OCI-LY7 (cell line): ENCODE measurements around the gene CA11. TPM values are rescaled to one million over a fixed set of nuclear protein-coding genes. Genes with fewer than 3 reads are reported as not detected.

ENCODE experiments used
- BruUV-seq: library from RNA; stranded (reverse); fragments of 400-500 nt; replicated peaks from 2 replicates; lab custom pipeline; 2021; lab: Mats Ljungman, UMichigan
- CTCF ChIA-PET: fragments of 300-600 bp; sonication (Branson Sonifier 250); formaldehyde crosslinking; loops from one replicate; lab custom pipeline; 2022; ENCODE audit warnings: antibody characterized with exemption; ENCODE audit not compliant: unreplicated experiment; lab: Charles Lee
- POLR2A ChIA-PET: fragments of 300-600 bp; sonication (Branson Sonifier 250); formaldehyde crosslinking; loops from one replicate; lab custom pipeline; 2022; ENCODE audit warnings: antibody characterized with exemption; lab: Charles Lee
- DNase-seq: peaks from one replicate; pipeline ENCODE4 v3.0.0-alpha.2; 2015; ENCODE audit warnings: low spot score
- H2AFZ ChIP-seq: fragments of 200-600 bp; sonication (generic), shearing (Covaris generic); 2 replicates; pipeline ENCODE4 v1.6.1; 2014; ENCODE audit warnings: mild to moderate bottlenecking, antibody characterized with exemption, low read length, moderate library complexity
- H3K27ac ChIP-seq: fragments of 200-600 bp; sonication (generic); 2 replicates; pipeline ENCODE4 v1.5.1; 2014; ENCODE audit warnings: mixed run types, low read depth, mild to moderate bottlenecking, moderate library complexity, low read length, inconsistent platforms; ENCODE audit not compliant: poor library complexity, severe bottlenecking
- H3K36me3 ChIP-seq: fragments of 200-600 bp; sonication (generic); 2 replicates; pipeline ENCODE4 v1.6.1; 2014; ENCODE audit warnings: mild to moderate bottlenecking, antibody characterized with exemption, low read length, moderate library complexity, mixed read lengths; ENCODE audit not compliant: insufficient read depth
- H3K4me1 ChIP-seq: fragments of 200-600 bp; sonication (generic); 2 replicates; pipeline ENCODE4 v1.5.1; 2014; ENCODE audit warnings: mild to moderate bottlenecking, low read length; ENCODE audit not compliant: insufficient read depth, poor library complexity, severe bottlenecking
- H3K4me2 ChIP-seq: fragments of 200-600 bp; sonication (generic); 2 replicates; pipeline ENCODE4 v1.6.1; 2014; ENCODE audit warnings: mild to moderate bottlenecking, low read length
- H3K4me3 ChIP-seq: fragments of 200-600 bp; sonication (generic); 2 replicates; pipeline ENCODE4 v1.5.1; 2014; ENCODE audit warnings: mild to moderate bottlenecking, low read depth, low read length; ENCODE audit not compliant: poor library complexity, severe bottlenecking
- H3K79me2 ChIP-seq: fragments of 200-600 bp; sonication (generic); 2 replicates; pipeline ENCODE4 v1.6.1; 2016; ENCODE audit warnings: low read depth, mild to moderate bottlenecking, low read length, moderate library complexity, mixed read lengths; ENCODE audit not compliant: insufficient read depth
- H3K9me2 ChIP-seq: fragments of 200-600 bp; sonication (generic); 2 replicates; pipeline ENCODE4 v1.6.1; 2016; ENCODE audit warnings: mild to moderate bottlenecking, low read length, mixed read lengths; ENCODE audit not compliant: insufficient read depth
- H3K9me3 ChIP-seq: fragments of 200-600 bp; sonication (generic); 2 replicates; pipeline ENCODE4 v1.6.1; 2014; ENCODE audit warnings: mild to moderate bottlenecking, mixed run types, low read length, mixed read lengths
- H4K20me1 ChIP-seq: fragments of 200-600 bp; sonication (generic); 2 replicates; pipeline ENCODE4 v1.6.1; 2014; ENCODE audit warnings: mild to moderate bottlenecking, antibody characterized with exemption, low read length, moderate library complexity, mixed read lengths; ENCODE audit not compliant: insufficient read depth
- EZH2phosphoT487 ChIP-seq: fragments of 200-600 bp; sonication (generic); IDR thresholded peaks from 2 replicates; pipeline ENCODE4 v1.6.1; 2018; ENCODE audit warnings: low read depth, borderline replicate concordance, mild to moderate bottlenecking, mixed run types, antibody characterized with exemption, low read length, moderate library complexity, mixed read lengths
- intact Hi-C: fragments of 100-400 bp; cut with micrococcal nuclease; formaldehyde crosslinking; loops from one replicate; pipeline ENCODE4 v1.10.0; 2022; ENCODE audit not compliant: unreplicated experiment
- total RNA-seq, 2 experiments: library from RNA; depleted of rRNA in 1 of 2; stranded (reverse); fragments of >200 nt in 1 of 2; shearing (Covaris generic) in 1 of 2; gene quantifications; 2 replicates each; pipeline ENCODE4 v1.2.3, GENCODE V29; 2014 to 2022
- TF ChIP-seq, protein P1 (sequence below): fragments of 200-600 bp; sonication (generic); conservative IDR thresholded peaks from 2 replicates; pipeline ENCODE4 v1.5.1; 2014; ENCODE audit warnings: mild to moderate bottlenecking, antibody characterized with exemption, low read length, moderate library complexity, mixed read lengths

The CA11 gene
- total RNA-seq, 2 experiments from 2014 or later = 2.5 to 10.8 TPM

DNA sequence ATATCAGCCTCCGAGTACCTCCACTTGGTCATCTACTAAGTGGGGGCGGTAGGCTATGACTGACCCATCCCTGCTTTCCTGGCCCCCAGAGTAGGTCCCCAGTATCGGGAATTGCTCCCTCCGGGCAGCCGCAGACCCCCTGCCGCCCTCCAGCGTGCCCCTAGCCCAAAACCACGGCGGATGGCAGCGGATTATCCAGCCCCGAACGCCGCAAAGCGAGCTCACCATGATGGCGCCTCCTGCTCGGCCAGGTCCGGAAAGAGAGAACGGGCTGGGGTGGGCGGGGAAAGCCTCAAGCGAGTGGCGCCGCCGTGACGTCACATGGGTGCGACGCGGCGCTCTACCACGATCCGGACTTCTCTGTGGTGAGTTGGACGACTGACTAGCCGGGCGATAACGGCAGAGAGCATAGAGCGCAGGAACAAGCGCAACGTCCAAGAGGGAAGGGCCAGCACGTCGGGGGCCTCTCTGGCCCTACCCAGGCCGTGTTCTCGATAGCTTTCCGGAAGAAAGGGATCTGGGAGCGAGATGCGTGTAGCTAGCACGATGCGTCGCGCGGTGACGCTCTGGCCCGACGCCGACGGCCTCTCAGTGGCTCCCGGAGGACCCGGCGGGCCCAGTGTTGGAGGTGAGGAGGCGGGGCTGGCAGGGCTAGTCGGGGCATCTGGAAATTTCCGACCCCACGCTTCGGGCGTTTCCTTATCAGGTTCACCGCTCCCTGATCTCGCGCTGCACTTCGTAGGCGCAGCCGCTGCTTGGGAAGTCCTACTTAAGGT lies 26.9 kb downstream of the CA11 start, which contains the start of the genes RPL18 and SPHK2:
Gene RPL18, minus strand, starts transcription at position 263 of the 776 bp plus-strand sequence. Its CDS starts 35 bp downstream, at position 228.
Gene SPHK2, plus strand, starts transcription at position 591 of the 776 bp plus-strand sequence. CDS start 1,009 bp downstream, outside the sequence.
- peak; percentile 99 for DNase-seq
- ChIA-PET CTCF (interaction anchor here (0.6 kb wide), 2 partner anchors 252 to 310 kb away, joined by 3 to 4 read pairs; no protein-coding TSS in a partner anchor), POLR2A (interaction anchor here (0.6 to 1.3 kb wide), 3 partner anchors 14 to 369 kb away, joined by 3 to 6 read pairs (median 4); no protein-coding TSS in a partner anchor)
- Histone ChIP-seq H3K36me3 (peaks cover 55% of the 10 kb centered on the region), H3K4me2 (peak within 1 kb of the TSS; percentile 93), H3K9me3 (no peaks in the 10 kb centered on the region), H4K20me1 (peaks cover 27% of the 10 kb centered on the region), H3K27ac (peak within 1 kb of the TSS; percentile 72), H3K9me2 (no peaks in the 10 kb centered on the region), H3K79me2 (peaks cover 45% of the 10 kb centered on the region), H3K4me3 (peak within 1 kb of the TSS; percentile 88), H2AFZ (peak within 1 kb of the TSS; percentile 21; the same call in 1 of the 2 replicates), H3K4me1 (peaks cover 60% of the 10 kb centered on the region)
- TF ChIP-seq EZH2phosphoT487 = no peak
- TF ChIP-seq, protein P1, sequence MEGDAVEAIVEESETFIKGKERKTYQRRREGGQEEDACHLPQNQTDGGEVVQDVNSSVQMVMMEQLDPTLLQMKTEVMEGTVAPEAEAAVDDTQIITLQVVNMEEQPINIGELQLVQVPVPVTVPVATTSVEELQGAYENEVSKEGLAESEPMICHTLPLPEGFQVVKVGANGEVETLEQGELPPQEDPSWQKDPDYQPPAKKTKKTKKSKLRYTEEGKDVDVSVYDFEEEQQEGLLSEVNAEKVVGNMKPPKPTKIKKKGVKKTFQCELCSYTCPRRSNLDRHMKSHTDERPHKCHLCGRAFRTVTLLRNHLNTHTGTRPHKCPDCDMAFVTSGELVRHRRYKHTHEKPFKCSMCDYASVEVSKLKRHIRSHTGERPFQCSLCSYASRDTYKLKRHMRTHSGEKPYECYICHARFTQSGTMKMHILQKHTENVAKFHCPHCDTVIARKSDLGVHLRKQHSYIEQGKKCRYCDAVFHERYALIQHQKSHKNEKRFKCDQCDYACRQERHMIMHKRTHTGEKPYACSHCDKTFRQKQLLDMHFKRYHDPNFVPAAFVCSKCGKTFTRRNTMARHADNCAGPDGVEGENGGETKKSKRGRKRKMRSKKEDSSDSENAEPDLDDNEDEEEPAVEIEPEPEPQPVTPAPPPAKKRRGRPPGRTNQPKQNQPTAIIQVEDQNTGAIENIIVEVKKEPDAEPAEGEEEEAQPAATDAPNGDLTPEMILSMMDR = no peak
- intact Hi-C loops = loop anchor here (1.0 kb wide), 2 partner anchors 18 to 95 kb away; partner anchors contain the start of gene DBP
- no TSS peak for BruUV-seq

DNA sequence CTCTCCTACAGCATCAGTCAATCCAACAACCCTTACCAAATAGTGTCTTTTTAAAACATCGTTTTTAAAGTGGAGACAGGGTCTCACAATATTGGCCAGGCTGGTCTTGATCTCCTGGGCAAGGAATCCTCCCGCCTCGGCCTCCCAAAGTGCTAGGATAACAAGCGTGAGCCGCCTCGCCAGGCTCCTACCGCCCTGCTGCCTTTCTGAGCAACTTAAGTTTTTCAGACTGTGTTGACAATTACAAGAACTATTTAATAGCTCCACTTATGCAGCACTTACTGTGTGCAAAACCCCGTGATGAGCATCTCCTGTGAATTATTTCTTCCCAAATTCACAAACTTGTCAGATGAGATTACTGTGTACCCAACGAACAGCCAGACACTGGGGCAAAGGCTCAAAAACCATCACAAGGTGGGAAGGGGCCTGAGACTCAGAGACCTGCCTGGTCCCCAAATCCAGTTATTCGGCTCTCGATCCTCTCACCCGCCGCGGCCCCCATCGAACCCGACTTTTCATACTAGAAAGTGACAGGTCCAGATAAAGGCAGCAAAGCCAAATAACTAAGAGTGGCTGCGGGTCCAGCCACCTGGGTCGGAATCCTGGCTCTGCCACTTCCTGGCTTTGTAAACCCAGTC lies 27.6 kb downstream of the CA11 start:
- H3K4me2 ChIP-seq = peak overlapping the region; percentile 93
- H4K20me1 ChIP-seq = peaks cover 27% of the 10 kb centered on the region
- peak overlapping the region; percentile 72 for H3K27ac ChIP-seq
- ChIA-PET CTCF (interaction anchor here (0.6 kb wide), 2 partner anchors 251 to 310 kb away, joined by 3 to 4 read pairs; no protein-coding TSS in a partner anchor), POLR2A (interaction anchor here (0.6 to 1.3 kb wide), 2 partner anchors 15 to 369 kb away, joined by 4 to 6 read pairs; no protein-coding TSS in a partner anchor)
- peaks cover 55% of the 10 kb centered on the region for H3K4me1 ChIP-seq
- no peak for DNase-seq
- H3K4me3 ChIP-seq = peak overlapping the region; percentile 88
- H3K36me3 ChIP-seq = peaks cover 61% of the 10 kb centered on the region
- no peak overlapping the region for H2AFZ ChIP-seq
- no peaks in the 10 kb centered on the region for H3K9me2 ChIP-seq
- intact Hi-C loops = no loop called here
- no peaks in the 10 kb centered on the region for H3K9me3 ChIP-seq
- TF ChIP-seq, protein P1 = no peak
- no peak for TF ChIP-seq EZH2phosphoT487
- BruUV-seq = TSS peak; percentile 92
- H3K79me2 ChIP-seq = peaks cover 41% of the 10 kb centered on the region
